ENCODE measurements around the gene KRT8.

KRT8 gene

DNA sequence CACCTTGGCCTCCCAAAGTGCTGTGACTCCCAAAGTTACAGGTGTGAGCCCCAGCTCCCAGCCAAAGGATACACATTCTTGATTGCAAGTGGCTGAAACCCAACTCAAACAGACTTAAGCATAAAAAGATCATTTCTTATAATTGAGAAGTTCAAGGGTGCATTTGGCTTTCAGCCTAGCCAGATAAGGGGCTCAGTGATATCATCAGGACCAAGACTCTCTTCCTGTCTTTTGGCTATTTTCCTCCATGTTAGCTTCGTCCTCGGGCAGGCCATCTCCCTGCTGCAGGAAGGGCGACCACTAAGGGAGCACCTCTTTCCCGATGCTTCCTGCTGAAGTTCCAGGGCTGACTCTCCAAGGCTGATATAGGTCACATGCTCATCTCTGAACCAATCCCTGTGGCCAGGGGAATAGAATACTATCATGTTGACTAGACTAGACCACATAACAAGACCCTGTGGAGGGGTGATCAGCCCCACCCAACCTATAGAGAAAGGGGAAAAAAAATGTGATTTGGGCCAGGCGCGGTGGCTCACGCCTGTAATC is 9.8 kb upstream of the KRT8 start:
- H3K4me3 ChIP-seq (ENCODE audit: low read length in 2 of 2) = no peak overlapping the region
- peak overlapping the region; percentile 91 to 94 for H3K27ac ChIP-seq (ENCODE audit: low read depth in 2 of 2, low read length in 2 of 2)
- H3K27me3 ChIP-seq (ENCODE audit: control insufficient read depth in 2 of 2, insufficient read depth in 2 of 2, low read length in 2 of 2) = no peaks in the 10 kb centered on the region
- no peaks in the 10 kb centered on the region for H3K36me3 ChIP-seq (ENCODE audit: control insufficient read depth in 2 of 2, insufficient read depth in 2 of 2, low read length in 2 of 2)
- no peaks in the 10 kb centered on the region for H3K9me3 ChIP-seq (ENCODE audit: control insufficient read depth in 2 of 2, low read length in 2 of 2)
- H3K4me1 ChIP-seq (ENCODE audit: control insufficient read depth in 2 of 2, insufficient read depth in 2 of 2, low read length in 2 of 2) = peaks cover 23 to 49% of the 10 kb centered on the region in 2 donors
- H3K9ac ChIP-seq (ENCODE audit: low read depth in 1 of 2, low read length in 2 of 2) = peak overlapping the region in 1 of 2 donors; percentile 18

DNA sequence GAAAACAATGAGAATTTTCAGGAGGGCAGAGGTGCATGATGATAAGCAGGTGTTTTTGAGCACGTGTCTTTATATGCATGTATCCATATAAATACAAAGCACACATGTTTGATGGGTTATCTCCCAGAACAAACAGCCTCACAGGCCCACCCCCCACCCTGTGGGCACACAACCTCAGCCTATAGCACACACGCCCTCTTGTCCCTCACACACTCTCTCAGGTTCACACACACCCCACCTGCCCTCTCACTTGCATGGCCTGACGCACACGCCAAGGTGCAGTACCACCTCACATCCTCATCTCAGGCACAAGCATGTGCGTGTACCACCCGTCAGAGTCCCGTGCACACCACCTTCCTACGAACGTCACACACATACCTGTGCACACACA is 8.6 kb upstream of the KRT8 start:
- Histone ChIP-seq H3K27me3 (ENCODE audit: control insufficient read depth in 2 of 2, insufficient read depth in 2 of 2, low read length in 2 of 2) (no peaks in the 10 kb centered on the region), H3K27ac (ENCODE audit: low read depth in 2 of 2, low read length in 2 of 2) (peak overlapping the region; percentile 91 to 94), H3K9me3 (ENCODE audit: control insufficient read depth in 2 of 2, low read length in 2 of 2) (no peaks in the 10 kb centered on the region), H3K4me3 (ENCODE audit: low read length in 2 of 2) (peak overlapping the region in 1 of 2 donors; percentile 22), H3K36me3 (ENCODE audit: control insufficient read depth in 2 of 2, insufficient read depth in 2 of 2, low read length in 2 of 2) (no peaks in the 10 kb centered on the region), H3K9ac (ENCODE audit: low read depth in 1 of 2, low read length in 2 of 2) (peak overlapping the region; percentile 63 to 64), H3K4me1 (ENCODE audit: control insufficient read depth in 2 of 2, insufficient read depth in 2 of 2, low read length in 2 of 2) (peaks cover 26 to 57% of the 10 kb centered on the region in 2 donors)

DNA sequence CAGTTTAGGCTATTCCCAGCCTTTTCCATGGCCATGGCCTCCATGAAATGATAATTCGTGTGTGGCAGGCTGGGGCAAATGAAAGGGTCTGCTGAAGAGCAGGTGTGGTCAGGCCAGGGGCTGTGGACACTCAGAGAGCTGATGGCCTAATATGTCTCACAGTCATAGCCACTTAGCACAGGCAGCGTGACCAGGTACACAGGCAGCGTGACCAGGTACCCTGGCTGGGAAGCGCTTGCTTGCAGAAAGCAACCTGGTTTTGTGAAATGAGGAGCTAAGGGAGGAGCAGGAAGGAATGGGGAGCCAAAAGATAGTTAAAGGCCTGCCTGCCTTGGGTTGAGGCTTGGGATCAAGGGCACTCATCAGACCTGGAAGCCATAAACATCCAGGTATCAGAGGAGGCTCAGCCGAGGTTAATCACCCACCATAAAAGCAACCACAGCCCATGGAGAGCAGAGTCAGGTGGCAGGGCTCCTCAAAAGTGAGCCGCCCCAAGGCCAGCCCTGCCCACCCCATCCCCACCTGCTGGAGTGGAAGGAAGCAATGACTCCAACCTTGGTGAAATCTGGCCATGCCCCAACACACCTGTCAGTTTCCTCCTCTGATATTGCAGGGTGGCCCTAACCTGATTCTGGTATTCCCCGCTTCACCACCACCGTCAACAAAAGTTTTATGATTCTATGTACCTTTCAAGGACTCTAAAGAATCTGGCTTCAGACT is 8.0 kb upstream of the KRT8 start:
- H3K9me3 ChIP-seq (ENCODE audit: control insufficient read depth in 2 of 2, low read length in 2 of 2) = no peaks in the 10 kb centered on the region
- peak overlapping the region; percentile 56 to 73 for H3K9ac ChIP-seq (ENCODE audit: low read depth in 1 of 2, low read length in 2 of 2)
- H3K4me1 ChIP-seq (ENCODE audit: control insufficient read depth in 2 of 2, insufficient read depth in 2 of 2, low read length in 2 of 2) = peaks cover 32 to 62% of the 10 kb centered on the region in 2 donors
- no peaks in the 10 kb centered on the region for H3K36me3 ChIP-seq (ENCODE audit: control insufficient read depth in 2 of 2, insufficient read depth in 2 of 2, low read length in 2 of 2)
- H3K4me3 ChIP-seq (ENCODE audit: low read length in 2 of 2) = peak overlapping the region in 1 of 2 donors; percentile 22
- no peaks in the 10 kb centered on the region for H3K27me3 ChIP-seq (ENCODE audit: control insufficient read depth in 2 of 2, insufficient read depth in 2 of 2, low read length in 2 of 2)
- H3K27ac ChIP-seq (ENCODE audit: low read depth in 2 of 2, low read length in 2 of 2) = peak overlapping the region; percentile 91 to 94

DNA sequence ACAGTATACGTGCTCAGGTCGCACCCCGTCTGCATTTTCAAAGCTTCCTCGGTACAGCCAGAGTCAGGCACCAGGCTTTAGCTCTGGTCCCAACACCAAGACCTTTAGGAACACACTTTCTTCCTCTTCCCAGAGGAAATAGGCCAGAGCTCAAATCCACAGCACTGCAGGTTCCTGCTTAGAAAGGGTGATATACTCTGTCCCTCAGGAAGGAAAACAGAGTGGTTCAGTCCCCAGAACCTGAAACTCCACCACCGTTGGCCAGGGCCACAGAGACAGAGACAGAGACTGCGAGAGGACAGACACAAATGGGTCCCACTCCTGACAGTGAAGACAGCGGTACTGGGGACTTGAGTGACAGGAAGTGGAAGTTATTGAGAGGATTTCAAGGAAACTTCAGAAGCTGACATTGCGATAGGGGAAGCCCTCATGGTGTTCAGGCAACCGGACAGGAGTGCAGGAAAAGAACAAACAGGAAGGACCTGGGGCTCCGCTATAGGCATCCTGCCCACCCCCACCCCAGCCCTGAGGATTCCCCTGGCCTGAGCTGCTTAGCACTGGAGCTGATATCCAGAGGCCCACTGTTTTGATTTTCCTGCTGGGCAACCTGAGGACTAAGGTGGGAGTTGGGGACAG is 5.5 kb upstream of the KRT8 start:
- H3K4me3 ChIP-seq (ENCODE audit: low read length in 2 of 2) = no peak overlapping the region
- H3K9ac ChIP-seq (ENCODE audit: low read depth in 1 of 2, low read length in 2 of 2) = peak overlapping the region in 1 of 2 donors; percentile 0
- H3K4me1 ChIP-seq (ENCODE audit: control insufficient read depth in 2 of 2, insufficient read depth in 2 of 2, low read length in 2 of 2) = peaks cover 45 to 70% of the 10 kb centered on the region in 2 donors
- H3K27me3 ChIP-seq (ENCODE audit: control insufficient read depth in 2 of 2, insufficient read depth in 2 of 2, low read length in 2 of 2) = no peaks in the 10 kb centered on the region
- no peak overlapping the region for H3K27ac ChIP-seq (ENCODE audit: low read depth in 2 of 2, low read length in 2 of 2)
- no peaks in the 10 kb centered on the region for H3K36me3 ChIP-seq (ENCODE audit: control insufficient read depth in 2 of 2, insufficient read depth in 2 of 2, low read length in 2 of 2)
- H3K9me3 ChIP-seq (ENCODE audit: control insufficient read depth in 2 of 2, low read length in 2 of 2) = no peaks in the 10 kb centered on the region

DNA sequence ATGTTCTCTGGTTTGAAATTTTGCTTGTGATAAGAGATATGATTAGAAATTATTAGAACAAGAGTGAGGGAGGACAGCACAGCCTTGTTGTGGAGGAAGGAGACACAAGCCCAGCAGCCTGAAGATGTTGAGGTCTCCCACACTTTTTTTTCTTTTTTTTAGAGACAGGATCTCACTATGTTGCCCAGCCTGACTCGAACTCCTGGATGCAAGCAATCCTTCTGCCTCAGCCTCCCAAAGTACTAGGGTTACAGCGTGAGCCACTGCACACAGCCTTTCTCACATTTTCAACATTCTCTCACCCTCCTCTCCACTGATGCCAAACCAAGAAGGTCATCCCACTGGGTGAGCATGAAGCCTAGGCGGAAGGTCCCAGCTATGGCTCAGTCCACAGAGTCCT is 4.9 kb upstream of the KRT8 start:
- Histone ChIP-seq H3K4me3 (ENCODE audit: low read length in 2 of 2) (no peak overlapping the region), H3K9ac (ENCODE audit: low read depth in 1 of 2, low read length in 2 of 2) (no peak overlapping the region), H3K27me3 (ENCODE audit: control insufficient read depth in 2 of 2, insufficient read depth in 2 of 2, low read length in 2 of 2) (no peaks in the 10 kb centered on the region), H3K36me3 (ENCODE audit: control insufficient read depth in 2 of 2, insufficient read depth in 2 of 2, low read length in 2 of 2) (no peaks in the 10 kb centered on the region), H3K27ac (ENCODE audit: low read depth in 2 of 2, low read length in 2 of 2) (no peak overlapping the region), H3K4me1 (ENCODE audit: control insufficient read depth in 2 of 2, insufficient read depth in 2 of 2, low read length in 2 of 2) (peaks cover 42 to 69% of the 10 kb centered on the region in 2 donors), H3K9me3 (ENCODE audit: control insufficient read depth in 2 of 2, low read length in 2 of 2) (no peaks in the 10 kb centered on the region)

DNA sequence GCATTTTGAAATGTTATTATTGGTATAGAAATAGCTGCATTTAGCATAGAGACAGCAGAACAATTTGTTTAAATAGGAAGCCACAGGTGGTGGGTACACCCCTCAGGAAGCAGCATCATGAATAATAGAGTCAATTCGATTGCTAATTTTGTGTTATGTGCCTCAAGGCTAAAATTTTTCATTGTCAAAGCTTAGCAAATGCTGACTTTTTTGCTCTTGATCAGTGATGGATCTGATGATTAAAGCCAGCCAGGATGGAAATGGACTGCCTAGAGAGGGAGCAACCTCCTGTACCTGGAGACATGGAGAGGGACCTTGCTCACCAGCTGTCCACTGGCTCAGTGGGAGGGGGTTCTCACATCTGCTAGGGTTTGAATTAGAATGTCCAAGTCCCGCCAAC is 4.5 kb upstream of the KRT8 start:
- no peak overlapping the region for H3K9ac ChIP-seq (ENCODE audit: low read depth in 1 of 2, low read length in 2 of 2)
- H3K9me3 ChIP-seq (ENCODE audit: control insufficient read depth in 2 of 2, low read length in 2 of 2) = no peaks in the 10 kb centered on the region
- no peak overlapping the region for H3K27ac ChIP-seq (ENCODE audit: low read depth in 2 of 2, low read length in 2 of 2)
- H3K27me3 ChIP-seq (ENCODE audit: control insufficient read depth in 2 of 2, insufficient read depth in 2 of 2, low read length in 2 of 2) = no peaks in the 10 kb centered on the region
- H3K4me3 ChIP-seq (ENCODE audit: low read length in 2 of 2) = no peak overlapping the region
- H3K36me3 ChIP-seq (ENCODE audit: control insufficient read depth in 2 of 2, insufficient read depth in 2 of 2, low read length in 2 of 2) = no peaks in the 10 kb centered on the region
- peaks cover 39 to 64% of the 10 kb centered on the region in 2 donors for H3K4me1 ChIP-seq (ENCODE audit: control insufficient read depth in 2 of 2, insufficient read depth in 2 of 2, low read length in 2 of 2)

DNA sequence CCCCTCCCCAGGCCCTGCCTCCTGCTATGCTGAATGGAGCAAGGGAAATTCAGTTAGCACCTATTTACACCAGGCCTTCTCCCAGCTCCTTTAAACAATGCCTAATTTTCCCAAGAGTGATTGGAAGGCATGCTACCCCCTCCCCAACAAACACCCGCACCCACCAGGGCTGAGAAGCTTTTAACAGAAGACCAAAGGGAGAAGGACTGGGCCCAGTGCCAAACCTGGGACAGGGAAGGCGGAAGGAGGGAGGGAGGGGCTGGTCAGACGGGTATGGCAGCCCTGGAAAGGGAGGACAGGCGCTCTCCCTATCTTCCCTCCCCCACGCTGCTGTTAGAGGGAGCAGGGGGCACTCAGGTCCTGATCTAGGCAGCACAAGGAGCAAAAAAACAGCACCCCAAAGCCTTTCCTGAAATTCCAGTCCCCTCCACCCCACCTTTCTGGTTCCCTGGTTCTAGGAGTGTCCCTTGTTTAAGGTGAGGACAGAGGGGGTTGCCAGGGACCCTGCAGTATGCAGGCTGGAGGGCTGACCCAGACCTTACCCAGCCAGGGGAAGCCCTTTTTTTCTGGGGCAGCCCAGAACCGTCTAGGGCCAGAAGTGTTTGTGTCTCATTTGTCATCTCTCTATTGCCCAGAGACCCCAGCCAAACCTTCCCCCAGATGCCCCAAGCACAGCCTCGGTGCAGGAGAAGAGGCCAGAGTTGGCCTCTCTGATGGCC is 2.4 kb upstream of the KRT8 start:
- H3K27ac ChIP-seq (ENCODE audit: low read depth in 2 of 2, low read length in 2 of 2) = peak overlapping the region; percentile 89 to 96
- H3K4me3 ChIP-seq (ENCODE audit: low read length in 2 of 2) = peak overlapping the region; percentile 40 to 56
- no peaks in the 10 kb centered on the region for H3K36me3 ChIP-seq (ENCODE audit: control insufficient read depth in 2 of 2, insufficient read depth in 2 of 2, low read length in 2 of 2)
- H3K9ac ChIP-seq (ENCODE audit: low read depth in 1 of 2, low read length in 2 of 2) = peak overlapping the region; percentile 76 to 94
- peaks cover 37 to 47% of the 10 kb centered on the region in 2 donors for H3K4me1 ChIP-seq (ENCODE audit: control insufficient read depth in 2 of 2, insufficient read depth in 2 of 2, low read length in 2 of 2)
- no peaks in the 10 kb centered on the region for H3K9me3 ChIP-seq (ENCODE audit: control insufficient read depth in 2 of 2, low read length in 2 of 2)
- no peaks in the 10 kb centered on the region for H3K27me3 ChIP-seq (ENCODE audit: control insufficient read depth in 2 of 2, insufficient read depth in 2 of 2, low read length in 2 of 2)

DNA sequence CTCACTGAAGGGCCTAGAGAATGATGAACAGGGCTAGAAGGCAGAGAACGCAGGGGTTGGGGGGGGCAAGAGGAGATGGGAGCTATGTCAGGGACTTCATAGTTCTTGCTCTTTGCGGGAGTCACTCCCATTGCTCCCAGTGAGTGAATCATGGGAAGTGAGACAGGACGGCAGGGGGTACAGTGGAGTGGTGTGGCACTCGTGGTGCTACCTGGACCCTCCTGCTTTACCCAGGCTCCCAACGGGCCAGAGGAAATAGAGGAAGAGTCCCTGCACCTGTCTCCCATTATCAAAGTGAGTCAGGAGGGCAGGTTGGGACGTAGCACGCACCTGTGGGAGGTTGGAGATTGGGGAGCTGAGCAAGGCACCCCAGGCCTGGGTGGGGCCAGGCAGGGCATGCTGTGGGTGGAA is 1.3 kb upstream of the KRT8 start:
- no peaks in the 10 kb centered on the region for H3K27me3 ChIP-seq (ENCODE audit: control insufficient read depth in 2 of 2, insufficient read depth in 2 of 2, low read length in 2 of 2)
- H3K9ac ChIP-seq (ENCODE audit: low read depth in 1 of 2, low read length in 2 of 2) = peak overlapping the region; percentile 63 to 94
- no peaks in the 10 kb centered on the region for H3K9me3 ChIP-seq (ENCODE audit: control insufficient read depth in 2 of 2, low read length in 2 of 2)
- H3K4me3 ChIP-seq (ENCODE audit: low read length in 2 of 2) = peak overlapping the region; percentile 40 to 56
- peak overlapping the region; percentile 89 to 96 for H3K27ac ChIP-seq (ENCODE audit: low read depth in 2 of 2, low read length in 2 of 2)
- peaks cover 38 to 50% of the 10 kb centered on the region in 2 donors for H3K4me1 ChIP-seq (ENCODE audit: control insufficient read depth in 2 of 2, insufficient read depth in 2 of 2, low read length in 2 of 2)
- peaks cover 5% of the 10 kb centered on the region in 2 donors for H3K36me3 ChIP-seq (ENCODE audit: control insufficient read depth in 2 of 2, insufficient read depth in 2 of 2, low read length in 2 of 2)

DNA sequence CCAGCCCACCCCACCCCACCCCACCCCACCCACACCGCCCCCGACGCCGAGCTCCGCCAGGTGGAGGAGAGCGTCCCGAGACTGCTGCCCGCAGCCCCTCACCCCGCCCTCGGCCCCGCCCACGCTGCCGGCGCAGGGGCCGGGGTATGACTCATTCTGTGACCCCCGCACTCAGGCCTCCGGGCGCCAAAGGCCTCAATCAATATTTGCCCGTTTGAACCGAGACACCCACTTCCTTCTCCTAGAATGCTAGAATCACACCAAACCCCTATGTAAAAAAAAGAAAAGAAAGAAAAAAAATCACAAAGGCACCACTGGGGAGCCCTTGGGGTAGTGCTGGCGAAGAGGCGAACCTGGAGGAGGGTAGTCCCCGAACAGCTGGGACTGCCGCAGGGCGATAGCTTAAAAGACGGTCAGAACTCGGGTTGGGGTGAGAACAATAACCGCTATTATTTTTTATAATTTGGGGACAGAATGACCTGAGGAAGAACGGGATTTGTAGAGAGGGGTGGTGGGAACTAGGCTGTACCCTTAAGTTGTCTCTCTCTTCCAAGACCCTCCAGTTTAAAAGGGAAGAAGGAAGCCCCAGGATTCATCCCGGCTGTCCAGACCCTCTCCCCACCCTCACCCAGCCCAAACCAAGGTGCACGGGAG is 894 bp downstream of the KRT8 start:
- Histone ChIP-seq H3K27me3 (ENCODE audit: control insufficient read depth in 2 of 2, insufficient read depth in 2 of 2, low read length in 2 of 2) (no peaks in the 10 kb centered on the region), H3K9ac (ENCODE audit: low read depth in 1 of 2, low read length in 2 of 2) (peak overlapping the region; percentile 96 to 98), H3K4me1 (ENCODE audit: control insufficient read depth in 2 of 2, insufficient read depth in 2 of 2, low read length in 2 of 2) (peaks cover 50 to 69% of the 10 kb centered on the region in 2 donors), H3K27ac (ENCODE audit: low read depth in 2 of 2, low read length in 2 of 2) (peak overlapping the region; percentile 89 to 96), H3K36me3 (ENCODE audit: control insufficient read depth in 2 of 2, insufficient read depth in 2 of 2, low read length in 2 of 2) (peaks cover 22 to 26% of the 10 kb centered on the region in 2 donors), H3K4me3 (ENCODE audit: low read length in 2 of 2) (peak overlapping the region; percentile 70 to 87), H3K9me3 (ENCODE audit: control insufficient read depth in 2 of 2, low read length in 2 of 2) (no peaks in the 10 kb centered on the region)

Data from mucosa of rectum (tissue), 2 donors.